Measurements from ENCODE around the gene DHX35. TPM values are rescaled to one million over a fixed set of nuclear protein-coding genes. Genes with fewer than 3 reads are reported as not detected.

Gene DHX35
- total RNA-seq, 4 donors from 2014 or later, result 8.2 to 10.8 (median 9.3) TPM

DNA sequence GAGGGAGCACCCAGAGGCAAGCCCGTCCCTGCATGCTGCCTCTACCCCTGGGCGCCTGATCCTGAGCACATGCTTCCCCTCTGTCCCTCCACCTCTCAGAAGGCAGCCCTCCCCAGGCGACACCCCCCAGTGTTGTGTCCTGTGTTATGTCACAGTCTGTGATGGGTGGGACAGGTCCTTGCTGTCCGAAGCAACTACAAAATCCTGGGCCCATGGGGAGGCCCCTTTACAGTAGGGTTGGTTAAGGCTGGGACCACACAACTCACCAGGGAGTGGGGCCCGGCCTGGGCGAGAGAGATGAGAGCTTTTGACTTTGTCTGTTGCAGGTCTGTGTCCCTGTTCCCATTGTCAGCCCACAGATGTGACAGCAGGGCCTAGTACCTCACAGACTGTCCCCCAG, 78.0 kb downstream of the DHX35 start:
- TF ChIP-seq CTCF (IDR thresholded peaks at IDR 0.05 in 4 of 5, conservative IDR thresholded peaks at IDR 0.05 in 1 of 5) (no peak), POLR2A (IDR thresholded peaks at IDR 0.05) (no peak)
- Histone ChIP-seq H3K36me3 (peaks cover 0 to 58% of the 10 kb centered on the region in 2 donors), H3K27me3 (no peaks in the 10 kb centered on the region), H3K9me3 (no peaks in the 10 kb centered on the region), H3K4me3 (no peak overlapping the region), H3K4me1 (no peaks in the 10 kb centered on the region), H3K27ac (no peak overlapping the region)
- in situ Hi-C loops (cut with MboI; ENCODE audit: low sequenced_read_pairs in 4 of 4) (no loop called here), intact Hi-C loops (cut with DNase I; ENCODE audit: low total_unique reads) (no loop called here)
- ATAC-seq (no peak), DNase-seq (no peak)

DNA sequence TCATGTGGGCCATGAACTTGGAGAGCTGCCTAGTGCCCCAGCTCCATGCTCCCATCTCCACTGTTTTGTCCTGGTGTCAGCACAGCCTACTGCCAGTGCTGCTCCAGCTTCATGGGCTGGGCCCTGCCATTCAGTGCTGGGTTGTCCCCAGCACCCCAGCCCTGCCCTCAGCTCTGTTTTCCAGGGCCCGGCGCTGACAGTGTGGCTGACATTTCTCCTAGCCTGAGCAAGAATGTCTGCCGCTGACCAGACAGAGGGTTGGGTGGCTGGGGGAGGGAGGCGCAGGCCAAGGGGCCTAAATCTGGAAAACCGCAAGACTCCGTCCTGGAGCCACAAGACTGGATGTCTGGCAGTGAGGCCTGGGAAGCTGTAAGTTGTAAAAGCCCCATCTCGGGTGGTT, 78.9 kb downstream of the DHX35 start:
- in situ Hi-C loops (cut with MboI; ENCODE audit: low sequenced_read_pairs in 4 of 4) (no loop called here), intact Hi-C loops (cut with DNase I; ENCODE audit: low total_unique reads) (no loop called here)
- no peak overlapping the region for H3K4me3 ChIP-seq
- H3K4me1 ChIP-seq, result no peaks in the 10 kb centered on the region
- H3K27ac ChIP-seq, result no peak overlapping the region
- TF ChIP-seq CTCF (IDR thresholded peaks at IDR 0.05 in 4 of 5, conservative IDR thresholded peaks at IDR 0.05 in 1 of 5), result no peak
- TF ChIP-seq POLR2A (IDR thresholded peaks at IDR 0.05), result no peak
- H3K36me3 ChIP-seq, result peaks cover 0 to 48% of the 10 kb centered on the region in 2 donors
- DNase-seq (no peak), ATAC-seq (no peak)
- no peaks in the 10 kb centered on the region for H3K9me3 ChIP-seq
- no peaks in the 10 kb centered on the region for H3K27me3 ChIP-seq

DNA sequence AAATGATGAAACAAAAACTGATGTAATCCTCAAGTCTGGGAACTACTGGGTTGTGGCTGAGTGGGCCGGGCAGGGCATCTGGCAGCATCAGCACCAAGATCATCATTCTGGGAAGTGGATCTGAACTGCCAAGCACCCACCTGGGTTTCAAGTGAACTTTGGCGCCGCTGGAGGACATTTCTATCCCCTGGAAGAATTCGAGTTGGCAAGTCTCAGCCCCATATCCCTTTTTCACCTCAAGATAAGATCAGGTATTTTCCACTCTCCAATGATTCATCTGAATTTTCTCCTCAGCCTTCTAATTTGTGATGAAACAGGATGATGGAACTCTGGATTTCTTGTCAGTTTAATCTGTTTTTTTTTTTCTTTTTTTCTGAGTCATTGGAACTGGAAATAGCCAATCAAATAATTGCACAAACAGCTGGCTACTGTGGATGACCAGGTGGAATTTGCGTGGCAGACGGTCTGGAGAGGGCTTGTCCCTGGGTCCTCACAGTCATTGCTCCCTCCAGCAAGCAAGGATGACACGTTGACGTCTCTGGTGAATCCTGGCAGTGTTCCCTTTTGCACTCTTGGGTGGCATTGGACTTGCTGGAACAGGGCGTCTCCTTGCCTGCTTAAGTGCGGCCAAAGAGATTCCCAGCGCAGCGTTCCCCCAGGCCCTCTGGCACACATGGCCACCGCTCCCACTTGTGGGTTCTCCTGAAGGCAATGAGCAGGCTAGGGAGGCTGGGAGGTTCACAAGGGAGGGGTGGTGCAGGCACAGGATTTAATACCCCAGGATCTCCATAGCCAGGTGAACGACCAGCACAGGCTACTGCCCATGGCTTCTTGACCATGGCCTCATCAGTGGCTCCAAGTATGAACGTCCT, 80.4 kb downstream of the DHX35 start:
- Histone ChIP-seq H3K27ac (no peak overlapping the region), H3K27me3 (no peaks in the 10 kb centered on the region), H3K4me1 (no peaks in the 10 kb centered on the region), H3K9me3 (no peaks in the 10 kb centered on the region), H3K36me3 (peaks cover 0 to 37% of the 10 kb centered on the region in 2 donors), H3K4me3 (no peak overlapping the region)
- in situ Hi-C loops (cut with MboI; ENCODE audit: low sequenced_read_pairs in 4 of 4) (no loop called here), intact Hi-C loops (cut with DNase I; ENCODE audit: low total_unique reads) (no loop called here)
- ATAC-seq (no peak), DNase-seq (no peak)
- TF ChIP-seq POLR2A (IDR thresholded peaks at IDR 0.05), result no peak
- no peak for TF ChIP-seq CTCF (IDR thresholded peaks at IDR 0.05 in 4 of 5, conservative IDR thresholded peaks at IDR 0.05 in 1 of 5)

DNA sequence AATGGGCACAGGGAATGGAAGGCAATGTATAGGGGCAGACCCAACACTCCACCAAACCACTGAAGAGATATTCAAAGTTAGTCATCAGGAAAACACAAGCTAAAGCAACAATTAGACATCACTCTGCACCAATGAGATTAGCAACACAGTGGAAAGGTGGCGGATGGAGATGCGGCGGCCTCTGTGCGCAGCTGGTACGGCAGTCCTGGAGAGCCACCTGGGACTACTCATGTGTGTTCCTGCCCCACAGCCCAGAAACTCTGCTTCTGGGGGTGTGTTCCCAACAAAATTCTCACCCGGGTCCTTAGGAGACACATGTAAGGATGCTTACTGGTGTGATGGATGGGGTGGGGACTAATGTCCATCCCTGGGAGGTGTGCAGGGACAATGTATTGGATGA, 82.4 kb downstream of the DHX35 start:
- Histone ChIP-seq H3K27ac (no peak overlapping the region), H3K9me3 (no peaks in the 10 kb centered on the region), H3K4me1 (peaks cover 0 to 2% of the 10 kb centered on the region in 2 donors), H3K27me3 (no peaks in the 10 kb centered on the region), H3K4me3 (no peak overlapping the region), H3K36me3 (peaks cover 0 to 20% of the 10 kb centered on the region in 2 donors)
- intact Hi-C loops (cut with DNase I; ENCODE audit: low total_unique reads), result no loop called here
- ATAC-seq, result no peak
- in situ Hi-C loops (cut with MboI; ENCODE audit: low sequenced_read_pairs in 4 of 4), result no loop called here
- no peak for TF ChIP-seq POLR2A (IDR thresholded peaks at IDR 0.05)
- TF ChIP-seq CTCF (IDR thresholded peaks at IDR 0.05 in 4 of 5, conservative IDR thresholded peaks at IDR 0.05 in 1 of 5), result no peak
- no peak for DNase-seq

Measured in gastrocnemius medialis (tissue), 4 donors.